ENCODE measurements around the gene RRP8. TPM values are rescaled to one million over a fixed set of nuclear protein-coding genes. Genes with fewer than 3 reads are reported as not detected.

The RRP8 gene
- total and polyA plus RNA-seq, 3 donors from 2014 or later, result 17.5 to 29.6 (median 18.5) TPM

GRCh38 chr11:6650104-6650503, 46.7 kb upstream of the RRP8 start:
- no peak overlapping the region for H3K27ac ChIP-seq

GRCh38 chr11:6648501-6648900, 45.1 kb upstream of the RRP8 start:
- no peaks in the 10 kb centered on the region for H3K4me1 ChIP-seq
- no peaks in the 10 kb centered on the region for H3K27me3 ChIP-seq
- DNase-seq, result no peak
- TF ChIP-seq POLR2A (IDR thresholded peaks at IDR 0.05) (no peak), CTCF (IDR thresholded peaks at IDR 0.05) (no peak)
- no peaks in the 10 kb centered on the region for H3K36me3 ChIP-seq (ENCODE audit: low read depth, missing control alignments)
- H3K27ac ChIP-seq, result no peak overlapping the region
- 44 to 69% methylated on average over 1 of the region's 1 CpG for WGBS, 2 donors
- intact Hi-C loops (cut with DNase I; ENCODE audit: low total_unique reads), result no loop called here
- H3K9me3 ChIP-seq, result no peaks in the 10 kb centered on the region
- H3K4me3 ChIP-seq, result no peak overlapping the region

More at GRCh38 chr11:6650104-6650503, 46.7 kb upstream of the RRP8 start:
- no peaks in the 10 kb centered on the region for H3K27me3 ChIP-seq
- H3K4me1 ChIP-seq, result peaks cover 3% of the 10 kb centered on the region
- intact Hi-C loops (cut with DNase I; ENCODE audit: low total_unique reads), result no loop called here
- no peak overlapping the region for H3K4me3 ChIP-seq
- no peaks in the 10 kb centered on the region for H3K9me3 ChIP-seq
- no peak for DNase-seq
- TF ChIP-seq CTCF (IDR thresholded peaks at IDR 0.05), result no peak
- TF ChIP-seq POLR2A (IDR thresholded peaks at IDR 0.05), result no peak
- no peaks in the 10 kb centered on the region for H3K36me3 ChIP-seq (ENCODE audit: low read depth, missing control alignments)

GRCh38 chr11:6647836-6648235, 44.4 kb upstream of the RRP8 start:
- no peak for TF ChIP-seq POLR2A (IDR thresholded peaks at IDR 0.05)
- TF ChIP-seq CTCF (IDR thresholded peaks at IDR 0.05), result no peak
- no peak overlapping the region for H3K27ac ChIP-seq
- no peak for DNase-seq
- H3K4me1 ChIP-seq, result no peaks in the 10 kb centered on the region
- 85 to 91% methylated on average over 2 of the region's 2 CpGs for WGBS, 2 donors
- H3K9me3 ChIP-seq, result no peaks in the 10 kb centered on the region
- intact Hi-C loops (cut with DNase I; ENCODE audit: low total_unique reads), result no loop called here
- no peak overlapping the region for H3K4me3 ChIP-seq
- no peaks in the 10 kb centered on the region for H3K36me3 ChIP-seq (ENCODE audit: low read depth, missing control alignments)
- H3K27me3 ChIP-seq, result no peaks in the 10 kb centered on the region

GRCh38 chr11:6646918-6647679, 43.7 kb upstream of the RRP8 start:
- no peak for TF ChIP-seq POLR2A (IDR thresholded peaks at IDR 0.05)
- TF ChIP-seq CTCF (IDR thresholded peaks at IDR 0.05), result no peak
- H3K36me3 ChIP-seq (ENCODE audit: low read depth, missing control alignments), result no peaks in the 10 kb centered on the region
- WGBS, 2 donors, result 66 to 67% methylated on average over 9 of the region's 9 CpGs
- intact Hi-C loops (cut with DNase I; ENCODE audit: low total_unique reads), result no loop called here
- DNase-seq, result no peak
- no peaks in the 10 kb centered on the region for H3K27me3 ChIP-seq
- H3K4me3 ChIP-seq, result no peak overlapping the region
- H3K9me3 ChIP-seq, result no peaks in the 10 kb centered on the region
- H3K27ac ChIP-seq, result no peak overlapping the region
- H3K4me1 ChIP-seq, result no peaks in the 10 kb centered on the region

GRCh38 chr11:6646576-6646917, 43.1 kb upstream of the RRP8 start:
- TF ChIP-seq POLR2A (IDR thresholded peaks at IDR 0.05), result no peak
- no peak for TF ChIP-seq CTCF (IDR thresholded peaks at IDR 0.05)
- intact Hi-C loops (cut with DNase I; ENCODE audit: low total_unique reads), result no loop called here
- H3K4me1 ChIP-seq, result no peaks in the 10 kb centered on the region
- no peaks in the 10 kb centered on the region for H3K27me3 ChIP-seq
- no peaks in the 10 kb centered on the region for H3K36me3 ChIP-seq (ENCODE audit: low read depth, missing control alignments)
- WGBS, 2 donors, result 62 to 66% methylated on average over 3 of the region's 3 CpGs
- H3K9me3 ChIP-seq, result no peaks in the 10 kb centered on the region
- H3K27ac ChIP-seq, result no peak overlapping the region
- DNase-seq, result no peak
- H3K4me3 ChIP-seq, result no peak overlapping the region
